ENCODE data around the gene CACNA1F. TPM values are rescaled to one million over a fixed set of nuclear protein-coding genes. Genes with fewer than 3 reads are reported as not detected.

CACNA1F gene
- polyA plus RNA-seq, 3 donors: 0.73 TPM; not detected in 2

DNA sequence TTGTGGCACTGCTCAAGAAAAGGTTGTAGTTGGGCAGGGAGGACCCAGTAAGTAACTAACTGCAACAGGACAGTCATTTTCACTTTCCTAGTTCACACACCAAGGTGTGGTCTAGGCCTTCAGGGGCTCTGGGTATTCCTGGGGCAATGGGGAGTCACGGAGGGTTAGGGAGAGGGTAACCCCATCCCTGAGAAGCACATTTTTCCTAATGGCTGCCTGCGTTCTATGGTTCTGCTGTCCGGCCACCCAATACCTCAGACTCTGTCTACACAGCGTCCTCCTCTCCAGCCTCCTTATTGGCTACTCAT, 35.5 kb upstream of the CACNA1F start:
- no peak for TF ChIP-seq CTCF (IDR thresholded peaks at IDR 0.05)
- peaks cover 0 to 11% (median 2%) of the 10 kb centered on the region in 7 donors for H3K9me3 Mint-ChIP-seq
- H3K4me3 Mint-ChIP-seq: peak overlapping the region; percentile 85 to 95
- peaks cover 32% of the 10 kb centered on the region for H3K79me2 ChIP-seq (ENCODE audit: insufficient read depth, low read length)
- no peaks in the 10 kb centered on the region for H4K20me1 ChIP-seq (ENCODE audit: insufficient read depth, low read length)
- H3K4me2 ChIP-seq (replicated peaks; ENCODE audit: extremely low read depth, low read length, poor library complexity, severe bottlenecking): peak overlapping the region; percentile 70
- peaks cover 29% of the 10 kb centered on the region for H3K4me1 Mint-ChIP-seq
- intact Hi-C loops (cut with micrococcal nuclease): no loop called here
- no peaks in the 10 kb centered on the region for H3K36me3 Mint-ChIP-seq
- H3K9ac ChIP-seq (ENCODE audit: insufficient read depth, low read length, poor library complexity, severe bottlenecking): peak overlapping the region; percentile 54
- no peak for DNase-seq
- WGBS (ENCODE audit: insufficient coverage): no CpG with 5 or more reads among the region's 4 CpGs
- no peaks in the 10 kb centered on the region for H3K9me3 ChIP-seq (replicated peaks in 1 of 2; ENCODE audit: control insufficient read depth in 1 of 2, insufficient read depth in 1 of 2, low read length in 2 of 2)
- peak overlapping the region; percentile 92 to 97 for H3K27ac ChIP-seq (ENCODE audit: low read depth in 1 of 2, low read length in 2 of 2)
- no peaks in the 10 kb centered on the region for H3K27me3 ChIP-seq (ENCODE audit: control insufficient read depth in 2 of 2, insufficient read depth in 2 of 2, low read length in 2 of 2)
- H3K27me3 Mint-ChIP-seq (ENCODE audit: low read depth in 3 of 3): peaks cover 1 to 8% (median 5%) of the 10 kb centered on the region in 3 donors
- H3K4me1 ChIP-seq (ENCODE audit: control insufficient read depth in 1 of 2, insufficient read depth in 2 of 2, low read length in 2 of 2): peaks cover 29 to 35% of the 10 kb centered on the region in 2 donors
- H3K4me3 ChIP-seq (replicated peaks in 1 of 3; ENCODE audit: low read depth in 2 of 3, low read length in 3 of 3): peak overlapping the region; percentile 47 to 79 (median 70)
- H3K27ac Mint-ChIP-seq: peak overlapping the region; percentile 76 to 100 (median 94)
- peak overlapping the region; percentile 83 for H2AFZ ChIP-seq (ENCODE audit: insufficient read depth, low read depth, low read length, poor library complexity, severe bottlenecking)
- H3K36me3 ChIP-seq (replicated peaks in 1 of 2; ENCODE audit: control insufficient read depth in 1 of 2, insufficient read depth in 2 of 2, low read length in 2 of 2): no peaks in the 10 kb centered on the region

- H3K4me2 ChIP-seq (replicated peaks; ENCODE audit: extremely low read depth, low read length, poor library complexity, severe bottlenecking): no peak overlapping the region
- no peaks in the 10 kb centered on the region for H3K36me3 ChIP-seq (replicated peaks in 1 of 2; ENCODE audit: control insufficient read depth in 1 of 2, insufficient read depth in 2 of 2, low read length in 2 of 2)
- H3K27ac ChIP-seq (ENCODE audit: low read depth in 1 of 2, low read length in 2 of 2): no peak overlapping the region
- no peak overlapping the region for H2AFZ ChIP-seq (ENCODE audit: insufficient read depth, low read depth, low read length, poor library complexity, severe bottlenecking)
- intact Hi-C loops (cut with micrococcal nuclease): no loop called here
- no peaks in the 10 kb centered on the region for H4K20me1 ChIP-seq (ENCODE audit: insufficient read depth, low read length)
- H3K79me2 ChIP-seq (ENCODE audit: insufficient read depth, low read length): peaks cover 19% of the 10 kb centered on the region
- Mint-ChIP-seq H3K4me1 (peaks cover 16% of the 10 kb centered on the region), H3K27me3 (ENCODE audit: low read depth in 3 of 3) (peaks cover 3 to 12% (median 5%) of the 10 kb centered on the region in 3 donors), H3K36me3 (no peaks in the 10 kb centered on the region), H3K4me3 (no peak overlapping the region), H3K27ac (no peak overlapping the region), H3K9me3 (peaks cover 0 to 11% (median 2%) of the 10 kb centered on the region in 7 donors)
- no peak overlapping the region for H3K4me3 ChIP-seq (replicated peaks in 1 of 3; ENCODE audit: low read depth in 2 of 3, low read length in 3 of 3)
- peaks cover 20 to 25% of the 10 kb centered on the region in 2 donors for H3K4me1 ChIP-seq (ENCODE audit: control insufficient read depth in 1 of 2, insufficient read depth in 2 of 2, low read length in 2 of 2)
- TF ChIP-seq CTCF (IDR thresholded peaks at IDR 0.05): no peak
- no peak overlapping the region for H3K9ac ChIP-seq (ENCODE audit: insufficient read depth, low read length, poor library complexity, severe bottlenecking)
- no peaks in the 10 kb centered on the region for H3K9me3 ChIP-seq (replicated peaks in 1 of 2; ENCODE audit: control insufficient read depth in 1 of 2, insufficient read depth in 1 of 2, low read length in 2 of 2)
- whole genome bisulfite sequencing (ENCODE audit: insufficient coverage): 100% methylated on average over 2 of the region's 10 CpGs
- no peak for DNase-seq
- no peaks in the 10 kb centered on the region for H3K27me3 ChIP-seq (ENCODE audit: control insufficient read depth in 2 of 2, insufficient read depth in 2 of 2, low read length in 2 of 2)
These were observed 33.6 kb upstream of the CACNA1F start for GRCh38 chrX:49266523-49267445.
